Ishikawa (cell line): ENCODE results near the gene DPYD.

ENCODE experiments used
- CEBPB ChIP-seq: IDR thresholded peaks from 2 replicates; pipeline ENCODE4 v1.6.1; 2012
- CREB1 ChIP-seq: IDR thresholded peaks from 2 replicates; pipeline ENCODE4 v1.6.1; 2012; ENCODE audit warnings: low read depth
- EGR1 ChIP-seq: IDR thresholded peaks from 2 replicates; pipeline ENCODE4 v1.6.1; 2012
- EP300 ChIP-seq: IDR thresholded peaks from 2 replicates; pipeline ENCODE4 v1.6.1; 2012; ENCODE audit warnings: borderline replicate concordance
- FOXM1 ChIP-seq: IDR thresholded peaks from 2 replicates; pipeline ENCODE4 v1.6.1; 2012; ENCODE audit warnings: low read depth, borderline replicate concordance
- MAX ChIP-seq: IDR thresholded peaks from 2 replicates; pipeline ENCODE4 v1.6.1; 2012
- NFIC ChIP-seq: IDR thresholded peaks from 2 replicates; pipeline ENCODE4 v1.6.1; 2012
- RAD21 ChIP-seq: IDR thresholded peaks from 2 replicates; pipeline ENCODE4 v1.6.1; 2012; ENCODE audit warnings: low read depth
- REST ChIP-seq: IDR thresholded peaks from 2 replicates; pipeline ENCODE4 v1.6.1; 2012; ENCODE audit warnings: low read depth, mild to moderate bottlenecking
- TAF1 ChIP-seq: IDR thresholded peaks from 2 replicates; pipeline ENCODE4 v1.6.1; 2012; ENCODE audit warnings: low read depth, mild to moderate bottlenecking
- TCF12 ChIP-seq: IDR thresholded peaks from 2 replicates; pipeline ENCODE4 v1.6.1; 2012; ENCODE audit warnings: low read depth
- TEAD4 ChIP-seq: IDR thresholded peaks from 2 replicates; pipeline ENCODE4 v1.6.1; 2012
- USF1 ChIP-seq: IDR thresholded peaks from 2 replicates; pipeline ENCODE4 v1.6.1; 2012
- YY1 ChIP-seq: IDR thresholded peaks from 2 replicates; pipeline ENCODE4 v1.6.1; 2012; ENCODE audit warnings: low read depth
- ZBTB7A ChIP-seq: IDR thresholded peaks from 2 replicates; pipeline ENCODE4 v1.6.1; 2012; ENCODE audit warnings: low read depth

The DPYD gene

GRCh38 chr1:97377432-97378034, 543.3 kb downstream of the DPYD start:
- TF ChIP-seq TEAD4: no peak
- TF ChIP-seq EP300: no peak
- no peak for TF ChIP-seq CREB1
- TF ChIP-seq ZBTB7A: no peak
- no peak for TF ChIP-seq EGR1
- no peak for TF ChIP-seq USF1
- TF ChIP-seq MAX: no peak
- TF ChIP-seq NFIC: no peak
- TF ChIP-seq CEBPB: no peak

- TF ChIP-seq TCF12: no peak
- TF ChIP-seq REST: no peak
- TF ChIP-seq ZBTB7A: no peak
- TF ChIP-seq EGR1: no peak
- TF ChIP-seq CREB1: no peak
- TF ChIP-seq RAD21: no peak
- no peak for TF ChIP-seq TAF1
- no peak for TF ChIP-seq CEBPB
- TF ChIP-seq USF1: no peak
- TF ChIP-seq FOXM1: no peak
- TF ChIP-seq MAX: no peak
- TF ChIP-seq EP300: no peak
- no peak for TF ChIP-seq TEAD4
- TF ChIP-seq NFIC: no peak
- no peak for TF ChIP-seq YY1
Observed at GRCh38 chr1:97373000-97373399, 547.8 kb downstream of the DPYD start.

GRCh38 chr1:97372531-97372930, 548.3 kb downstream of the DPYD start:
- no peak for TF ChIP-seq TEAD4
- TF ChIP-seq NFIC: no peak
- TF ChIP-seq CREB1: no peak
- TF ChIP-seq FOXM1: no peak
- TF ChIP-seq TAF1: no peak
- no peak for TF ChIP-seq EGR1
- TF ChIP-seq MAX: no peak
- no peak for TF ChIP-seq USF1
- TF ChIP-seq CEBPB: no peak
- TF ChIP-seq EP300: no peak
- TF ChIP-seq TCF12: no peak
- no peak for TF ChIP-seq REST
- TF ChIP-seq ZBTB7A: no peak
- no peak for TF ChIP-seq RAD21
- no peak for TF ChIP-seq YY1

GRCh38 chr1:97368296-97368695, 552.5 kb downstream of the DPYD start:
- no peak for TF ChIP-seq CEBPB
- no peak for TF ChIP-seq EP300
- TF ChIP-seq REST: no peak
- no peak for TF ChIP-seq ZBTB7A
- no peak for TF ChIP-seq TEAD4
- no peak for TF ChIP-seq EGR1
